ENCODE results near the gene KRTAP29-1. TPM values are rescaled to one million over a fixed set of nuclear protein-coding genes. Genes with fewer than 3 reads are reported as not detected.

Gene KRTAP29-1
- total and polyA plus RNA-seq, 10 donors: not detected

- DNase-seq: no peak
- no peak overlapping the region for H3K27ac ChIP-seq
- no peak overlapping the region for H3K4me3 ChIP-seq
- intact Hi-C loops (cut with DNase I; ENCODE audit: low total_unique reads): no loop called here
- H3K36me3 ChIP-seq: no peaks in the 10 kb centered on the region
- TF ChIP-seq, protein P1, sequence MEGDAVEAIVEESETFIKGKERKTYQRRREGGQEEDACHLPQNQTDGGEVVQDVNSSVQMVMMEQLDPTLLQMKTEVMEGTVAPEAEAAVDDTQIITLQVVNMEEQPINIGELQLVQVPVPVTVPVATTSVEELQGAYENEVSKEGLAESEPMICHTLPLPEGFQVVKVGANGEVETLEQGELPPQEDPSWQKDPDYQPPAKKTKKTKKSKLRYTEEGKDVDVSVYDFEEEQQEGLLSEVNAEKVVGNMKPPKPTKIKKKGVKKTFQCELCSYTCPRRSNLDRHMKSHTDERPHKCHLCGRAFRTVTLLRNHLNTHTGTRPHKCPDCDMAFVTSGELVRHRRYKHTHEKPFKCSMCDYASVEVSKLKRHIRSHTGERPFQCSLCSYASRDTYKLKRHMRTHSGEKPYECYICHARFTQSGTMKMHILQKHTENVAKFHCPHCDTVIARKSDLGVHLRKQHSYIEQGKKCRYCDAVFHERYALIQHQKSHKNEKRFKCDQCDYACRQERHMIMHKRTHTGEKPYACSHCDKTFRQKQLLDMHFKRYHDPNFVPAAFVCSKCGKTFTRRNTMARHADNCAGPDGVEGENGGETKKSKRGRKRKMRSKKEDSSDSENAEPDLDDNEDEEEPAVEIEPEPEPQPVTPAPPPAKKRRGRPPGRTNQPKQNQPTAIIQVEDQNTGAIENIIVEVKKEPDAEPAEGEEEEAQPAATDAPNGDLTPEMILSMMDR (IDR thresholded peaks at IDR 0.05 in 8 of 11, conservative IDR thresholded peaks at IDR 0.05 in 3 of 11): no peak
- TF ChIP-seq POLR2AphosphoS5 (IDR thresholded peaks at IDR 0.05): no peak
- TF ChIP-seq POLR2A (IDR thresholded peaks at IDR 0.05): no peak
- H3K4me1 ChIP-seq: peaks cover 13 to 39% (median 27%) of the 10 kb centered on the region in 6 donors
- peaks cover 0 to 14% (median 0%) of the 10 kb centered on the region in 7 donors for H3K27me3 ChIP-seq (replicated peaks in 1 of 7)
- 64 to 86% (median 81%) methylated on average over 1 of the region's 1 CpG for WGBS, 5 donors
- H3K9me3 ChIP-seq: no peaks in the 10 kb centered on the region
Observed at GRCh38 chr17:41311111-41311510, 8.5 kb upstream of the KRTAP29-1 start.

DNA sequence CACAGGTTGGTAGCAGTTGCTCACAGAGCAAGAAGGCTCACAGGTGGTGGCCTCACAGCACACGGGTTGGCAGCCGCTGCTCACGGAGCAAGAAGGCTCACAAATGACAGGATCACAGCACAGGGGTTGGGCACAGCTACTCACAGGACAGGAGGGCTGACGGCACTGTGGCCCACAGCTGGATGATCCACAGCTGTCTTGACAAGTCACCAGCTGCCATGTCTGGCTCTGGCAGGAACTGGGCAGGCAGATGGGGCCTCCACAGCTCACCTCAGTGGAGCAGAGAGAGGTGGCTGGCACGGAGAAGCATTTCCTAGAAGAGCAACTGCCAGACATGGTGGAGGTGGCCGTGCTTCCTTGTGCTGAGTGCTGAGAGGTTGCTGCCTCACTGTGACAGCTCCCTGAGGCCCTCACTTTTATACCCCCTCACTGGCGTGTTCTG is 6.3 kb upstream of the KRTAP29-1 start, which contains the start of gene KRTAP16-1:
Gene KRTAP16-1 (minus strand): TSS at position 392 of the 442 bp plus-strand sequence. CDS start 56 bp downstream, at position 336.
- WGBS, 5 donors: 25 to 36% (median 33%) methylated on average over 3 to 7 of the region's 7 CpGs
- Histone ChIP-seq H3K36me3 (no peaks in the 10 kb centered on the region), H3K9me3 (no peaks in the 10 kb centered on the region), H3K4me3 (peak within 1 kb of the TSS in 3 of 8 donors; percentile 7 to 47 (median 17)), H3K27ac (peak within 1 kb of the TSS; percentile 72 to 91 (median 81)), H3K27me3 (replicated peaks in 1 of 7) (peaks cover 0 to under 1% (median 0%) of the 10 kb centered on the region in 7 donors), H3K4me1 (peaks cover 13 to 39% (median 27%) of the 10 kb centered on the region in 6 donors)
- DNase-seq: peak; percentile 89
- intact Hi-C loops (cut with DNase I; ENCODE audit: low total_unique reads): no loop called here
- TF ChIP-seq POLR2AphosphoS5 (IDR thresholded peaks at IDR 0.05) (no peak), POLR2A (IDR thresholded peaks at IDR 0.05) (no peak)
- TF ChIP-seq, protein P1 (IDR thresholded peaks at IDR 0.05 in 8 of 11, conservative IDR thresholded peaks at IDR 0.05 in 3 of 11): no peak

GRCh38 chr17:41308251-41308917 is 5.7 kb upstream of the KRTAP29-1 start:
- TF ChIP-seq POLR2AphosphoS5 (IDR thresholded peaks at IDR 0.05) (peak; percentile 97 to 98 (median 98)), POLR2A (IDR thresholded peaks at IDR 0.05) (peak in 1 of 3 donors; percentile 54)
- TF ChIP-seq, protein P1 (IDR thresholded peaks at IDR 0.05 in 8 of 11, conservative IDR thresholded peaks at IDR 0.05 in 3 of 11): no peak
- H3K27ac ChIP-seq: peak overlapping the region; percentile 72 to 91 (median 81)
- intact Hi-C loops (cut with DNase I; ENCODE audit: low total_unique reads): no loop called here
- DNase-seq: peak; percentile 96
- H3K9me3 ChIP-seq: no peaks in the 10 kb centered on the region
- WGBS, 5 donors: 15 to 38% (median 22%) methylated on average over 9 to 10 of the region's 10 CpGs
- no peaks in the 10 kb centered on the region for H3K36me3 ChIP-seq
- no peaks in the 10 kb centered on the region for H3K27me3 ChIP-seq (replicated peaks in 1 of 7)
- peaks cover 13 to 43% (median 27%) of the 10 kb centered on the region in 6 donors for H3K4me1 ChIP-seq
- H3K4me3 ChIP-seq: peak overlapping the region in 3 of 8 donors; percentile 7 to 47 (median 17)

DNA sequence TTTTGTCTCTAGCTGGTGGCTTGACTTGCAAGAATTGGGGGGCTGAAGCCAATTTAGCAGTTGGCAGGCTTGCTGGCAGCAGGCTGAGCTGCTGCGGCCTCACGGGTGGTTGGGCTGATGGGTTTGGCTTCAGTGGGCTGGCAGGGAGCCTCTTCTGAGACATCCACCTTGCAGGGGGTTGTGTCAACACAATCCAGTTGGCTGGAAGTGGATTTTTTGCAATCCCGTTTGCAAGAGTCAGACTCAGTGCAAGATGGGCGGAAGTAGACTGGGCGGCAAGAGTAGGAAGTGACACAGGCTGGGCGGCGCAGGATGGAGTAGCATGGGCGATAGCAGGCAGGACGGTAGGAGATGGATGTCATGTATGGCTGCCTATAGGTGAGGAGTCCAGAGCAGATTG is 5.0 kb upstream of the KRTAP29-1 start:
- DNase-seq: peak; percentile 89
- no peaks in the 10 kb centered on the region for H3K27me3 ChIP-seq (replicated peaks in 1 of 7)
- no peaks in the 10 kb centered on the region for H3K9me3 ChIP-seq
- no peak for TF ChIP-seq POLR2A (IDR thresholded peaks at IDR 0.05)
- no peak for TF ChIP-seq POLR2AphosphoS5 (IDR thresholded peaks at IDR 0.05)
- TF ChIP-seq, protein P1 (IDR thresholded peaks at IDR 0.05 in 8 of 11, conservative IDR thresholded peaks at IDR 0.05 in 3 of 11): no peak
- WGBS, 5 donors: 45 to 85% (median 62%) methylated on average over 9 of the region's 9 CpGs
- intact Hi-C loops (cut with DNase I; ENCODE audit: low total_unique reads): no loop called here
- peaks cover 13 to 50% (median 32%) of the 10 kb centered on the region in 6 donors for H3K4me1 ChIP-seq
- H3K36me3 ChIP-seq: no peaks in the 10 kb centered on the region
- H3K27ac ChIP-seq: peak overlapping the region in 7 of 8 donors; percentile 72 to 91 (median 85)
- H3K4me3 ChIP-seq: peak overlapping the region in 1 of 8 donors; percentile 47

All from spleen (tissue), 11 donors.